GM12878 (cell line): ENCODE measurements around the gene ZNF679. TPM values are rescaled to one million over a fixed set of nuclear protein-coding genes. Genes with fewer than 3 reads are reported as not detected.

Source experiments
- ATF7 ChIP-seq: fragments of 450-650 bp; IDR thresholded peaks from 2 replicates; pipeline ENCODE4 v1.6.1; 2016; ENCODE audit warnings: low read depth, mild to moderate bottlenecking
- BCL11A ChIP-seq: IDR thresholded peaks from 2 replicates; pipeline ENCODE4 v1.6.1; 2011; ENCODE audit warnings: low read depth, low read length
- CBX3 ChIP-seq: fragments of 200-600 bp; sonication (generic); IDR thresholded peaks from 2 replicates; pipeline ENCODE4 v1.6.1; 2016; ENCODE audit warnings: low read depth, borderline replicate concordance
- CBX5 ChIP-seq: sonication (generic); IDR thresholded peaks from 2 replicates; pipeline ENCODE4 v1.6.1; 2016; ENCODE audit warnings: low read depth, moderate library complexity, mild to moderate bottlenecking, inconsistent platforms
- CUX1 ChIP-seq: IDR thresholded peaks from 2 replicates; pipeline ENCODE4 v1.6.1; 2012; ENCODE audit warnings: improper control_type of control experiment, low read depth, low read length; ENCODE audit not compliant: insufficient replicate concordance
- E2F4 ChIP-seq: IDR thresholded peaks from 2 replicates; pipeline ENCODE4 v1.6.1; 2012; ENCODE audit warnings: low read depth, low read length, improper control_type of control experiment
- EED ChIP-seq: sonication (generic); IDR thresholded peaks from 2 replicates; pipeline ENCODE4 v1.6.1; 2016; ENCODE audit warnings: antibody characterized with exemption, low read depth
- IKZF2 ChIP-seq, 2 experiments: fragments of 450-650 bp; IDR thresholded peaks; 2 replicates each; pipeline ENCODE4 v1.6.1; 2017; ENCODE audit warnings: mild to moderate bottlenecking in 2 of 2, moderate library complexity in 2 of 2
- MAX ChIP-seq: IDR thresholded peaks from 2 replicates; pipeline ENCODE4 v1.6.1; 2012; ENCODE audit warnings: low read depth, low read length, improper control_type of control experiment
- MYC ChIP-seq: IDR thresholded peaks from 2 replicates; pipeline ENCODE4 v1.6.1; 2011; ENCODE audit warnings: mild to moderate bottlenecking, low read length, moderate library complexity, inconsistent platforms; ENCODE audit not compliant: insufficient read depth, insufficient replicate concordance, insufficient read length, severe bottlenecking
- NFYA ChIP-seq: IDR thresholded peaks from 2 replicates; pipeline ENCODE4 v1.6.1; 2011; ENCODE audit warnings: low read depth, mild to moderate bottlenecking, low read length, improper control_type of control experiment, borderline replicate concordance
- POLR2AphosphoS5 ChIP-seq: IDR thresholded peaks from 2 replicates; pipeline ENCODE4 v1.6.1; 2011; ENCODE audit warnings: mild to moderate bottlenecking, low read length, inconsistent platforms
- RUNX3 ChIP-seq: IDR thresholded peaks from 2 replicates; pipeline ENCODE4 v1.6.1; 2012; ENCODE audit warnings: low read length, inconsistent platforms
- SIN3A ChIP-seq: IDR thresholded peaks from 2 replicates; pipeline ENCODE4 v1.6.1; 2012; ENCODE audit warnings: low read depth, low read length, improper control_type of control experiment
- SIX5 ChIP-seq: IDR thresholded peaks from 2 replicates; pipeline ENCODE4 v1.6.1; 2011; ENCODE audit warnings: mild to moderate bottlenecking, low read depth, low read length, moderate library complexity; ENCODE audit not compliant: severe bottlenecking
- ZNF207 ChIP-seq: fragments of 450-650 bp; IDR thresholded peaks from 2 replicates; pipeline ENCODE4 v1.6.1; 2014; ENCODE audit warnings: antibody characterized with exemption, mild to moderate bottlenecking, borderline replicate concordance
- ZZZ3 ChIP-seq: IDR thresholded peaks from 2 replicates; pipeline ENCODE4 v1.6.1; 2011; ENCODE audit warnings: low read depth; ENCODE audit not compliant: control insufficient read depth, insufficient read length
- polyA plus RNA-seq, 11 experiments: library from polyadenylated mRNA; depleted of rRNA in 4 of 11; unstranded in 6 of 11; stranded (reverse) in 5 of 11; fragments of >200 nt; fragmentation: Nextera tagmentation in 4 of 11; fragmentation: Illumina TruSeq in 1 of 11; extraction: Ambion mirVana in 4 of 11; extraction: Trizol in 1 of 11; gene quantifications; 1 replicate in 1 of 11; 2 replicates in 10 of 11; pipeline versions ENCODE4 v1.2.1 to v1.2.3, GENCODE V29; 2011 to 2016; ENCODE audit warnings: inconsistent platforms in 2 of 11, missing spikeins in 2 of 11, low read depth in 1 of 11
- total RNA-seq, 4 experiments: library from RNA; depleted of rRNA in 3 of 4; stranded (reverse); fragments of >200 nt in 3 of 4; fragmentation: Illumina TruSeq in 1 of 4; extraction: Trizol in 1 of 4; gene quantifications; 2 replicates each; pipeline versions ENCODE4 v1.2.1 to v1.2.3, GENCODE V29; 2013 to 2021
- TF ChIP-seq, protein P1 (sequence below): fragments of 450-650 bp; IDR thresholded peaks from 2 replicates; pipeline ENCODE4 v1.6.1; 2017; ENCODE audit warnings: borderline replicate concordance

The ZNF679 gene
- total and polyA plus RNA-seq, 10 of the 15 experiments (the other 5 are each of a cell fraction or from before 2014, with no cell fraction given) = not detected

- TF ChIP-seq CUX1 (no peak), BCL11A (0 out of 2 replicates have a peak, but pooled peaks have one; percentile 6), POLR2AphosphoS5 (peak; percentile 96), IKZF2 (IDR thresholded peaks at IDR 0.05) (peak; percentile 45 to 52; a peak in 3 of 4 replicates), RUNX3 (peak; percentile 66), E2F4 (peak; percentile 84), ATF7 (peak; percentile 59; the same call in 1 of the 2 replicates), SIN3A (peak; percentile 85), SIX5 (no peak), CBX3 (no peak), ZZZ3 (no peak), ZNF207 (peak; percentile 73; the same call in 1 of the 2 replicates), NFYA (peak; percentile 5; the same call in 1 of the 2 replicates), EED (peak; percentile 43), MYC (no peak), MAX (0 out of 2 replicates have a peak, but pooled peaks have one; percentile 16), CBX5 (0 out of 2 replicates have a peak, but pooled peaks have one; percentile 59)
- TF ChIP-seq, protein P1, sequence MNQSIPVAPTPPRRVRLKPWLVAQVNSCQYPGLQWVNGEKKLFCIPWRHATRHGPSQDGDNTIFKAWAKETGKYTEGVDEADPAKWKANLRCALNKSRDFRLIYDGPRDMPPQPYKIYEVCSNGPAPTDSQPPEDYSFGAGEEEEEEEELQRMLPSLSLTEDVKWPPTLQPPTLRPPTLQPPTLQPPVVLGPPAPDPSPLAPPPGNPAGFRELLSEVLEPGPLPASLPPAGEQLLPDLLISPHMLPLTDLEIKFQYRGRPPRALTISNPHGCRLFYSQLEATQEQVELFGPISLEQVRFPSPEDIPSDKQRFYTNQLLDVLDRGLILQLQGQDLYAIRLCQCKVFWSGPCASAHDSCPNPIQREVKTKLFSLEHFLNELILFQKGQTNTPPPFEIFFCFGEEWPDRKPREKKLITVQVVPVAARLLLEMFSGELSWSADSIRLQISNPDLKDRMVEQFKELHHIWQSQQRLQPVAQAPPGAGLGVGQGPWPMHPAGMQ = no peak
Observed at GRCh38 chr7:64313740-64314491, 85.6 kb downstream of the ZNF679 start, which contains the start of gene ZNF736 (continued).
